ENCODE data around the gene TEF. TPM values are rescaled to one million over a fixed set of nuclear protein-coding genes. Genes with fewer than 3 reads are reported as not detected.

TEF gene
- polyA plus RNA-seq, 1 donor (not counting 4 experiments of a cell fraction or from before 2014, with no cell fraction given), result 12.4 TPM

GRCh38 chr22:41447435-41448188, 65.9 kb downstream of the TEF start:
- no peaks in the 10 kb centered on the region for H3K27me3 ChIP-seq (ENCODE audit: control insufficient read depth, extremely low read depth, insufficient read depth, low read length)
- DNase-seq (ENCODE audit: low read depth, low spot score), result no peak
- H3K4me1 ChIP-seq (ENCODE audit: control insufficient read depth, extremely low read depth, insufficient read depth, low read length), result peaks cover 15% of the 10 kb centered on the region
- peak overlapping the region; percentile 95 for H3K27ac ChIP-seq (ENCODE audit: control insufficient read depth, insufficient read depth, low read length)
- H3K4me2 ChIP-seq (ENCODE audit: control insufficient read depth, extremely low read depth, insufficient read depth, low read depth, low read length), result peak overlapping the region; percentile 83
- no peaks in the 10 kb centered on the region for H3K9me3 ChIP-seq (ENCODE audit: control insufficient read depth, low read depth, low read length)
- H3K79me2 ChIP-seq (ENCODE audit: control insufficient read depth, insufficient read depth, low read length), result peaks cover 40% of the 10 kb centered on the region
- H4K20me1 ChIP-seq (ENCODE audit: control insufficient read depth, extremely low read depth, insufficient read depth, low read length), result peaks cover 2% of the 10 kb centered on the region
- no peak for FAIRE-seq
- dilution Hi-C loops (cut with MboI; ENCODE audit: extremely low pct_ligation_motif_present, low sequenced_read_pairs), result no loop called here
- peak overlapping the region; percentile 60 for H2AFZ ChIP-seq (ENCODE audit: control insufficient read depth, low read length)
- peak overlapping the region; percentile 96 for H3K9ac ChIP-seq (ENCODE audit: control insufficient read depth, extremely low read depth, insufficient read depth, low read length)
- H3K4me3 ChIP-seq (ENCODE audit: control insufficient read depth in 2 of 3, extremely low read depth in 1 of 3, insufficient read depth in 2 of 3, low read depth in 1 of 3, low read length in 3 of 3), result peak overlapping the region; percentile 71 to 100 (median 97)
- no peak for TF ChIP-seq CTCF (optimal IDR thresholded peaks at IDR 0.05 in 1 of 3, IDR thresholded peaks at IDR 0.05 in 1 of 3, conservative IDR thresholded peaks at IDR 0.05 in 1 of 3; ENCODE audit: extremely low read depth in 1 of 3, insufficient read depth in 2 of 3, low read length in 3 of 3)
- no peak for TF ChIP-seq EZH2 (IDR thresholded peaks at IDR 0.05; ENCODE audit: low read length)
- H3K9me1 ChIP-seq (ENCODE audit: control insufficient read depth, extremely low read depth, insufficient read depth, low read length), result no peaks in the 10 kb centered on the region
- H3K36me3 ChIP-seq (ENCODE audit: control insufficient read depth in 2 of 2, extremely low read depth in 1 of 2, insufficient read depth in 2 of 2, low read length in 2 of 2), result peaks cover 4 to 10% of the 10 kb centered on the region in 2 experiments

GRCh38 chr22:41448189-41448808, 66.6 kb downstream of the TEF start:
- Histone ChIP-seq H3K4me2 (ENCODE audit: control insufficient read depth, extremely low read depth, insufficient read depth, low read depth, low read length) (peak overlapping the region; percentile 83), H3K9me1 (ENCODE audit: control insufficient read depth, extremely low read depth, insufficient read depth, low read length) (no peaks in the 10 kb centered on the region), H3K36me3 (ENCODE audit: control insufficient read depth in 2 of 2, extremely low read depth in 1 of 2, insufficient read depth in 2 of 2, low read length in 2 of 2) (peaks cover 1 to 5% of the 10 kb centered on the region in 2 experiments), H2AFZ (ENCODE audit: control insufficient read depth, low read length) (peak overlapping the region; percentile 64), H3K27ac (ENCODE audit: control insufficient read depth, insufficient read depth, low read length) (peak overlapping the region; percentile 95), H3K4me3 (ENCODE audit: control insufficient read depth in 2 of 3, extremely low read depth in 1 of 3, insufficient read depth in 2 of 3, low read depth in 1 of 3, low read length in 3 of 3) (peak overlapping the region; percentile 71 to 100 (median 97)), H4K20me1 (ENCODE audit: control insufficient read depth, extremely low read depth, insufficient read depth, low read length) (peaks cover 2% of the 10 kb centered on the region), H3K27me3 (ENCODE audit: control insufficient read depth, extremely low read depth, insufficient read depth, low read length) (no peaks in the 10 kb centered on the region), H3K79me2 (ENCODE audit: control insufficient read depth, insufficient read depth, low read length) (peaks cover 33% of the 10 kb centered on the region), H3K4me1 (ENCODE audit: control insufficient read depth, extremely low read depth, insufficient read depth, low read length) (peaks cover 15% of the 10 kb centered on the region), H3K9ac (ENCODE audit: control insufficient read depth, extremely low read depth, insufficient read depth, low read length) (peak overlapping the region; percentile 96), H3K9me3 (ENCODE audit: control insufficient read depth, low read depth, low read length) (no peaks in the 10 kb centered on the region)
- peak; percentile 90 for DNase-seq (ENCODE audit: low read depth, low spot score)
- FAIRE-seq, result peak; percentile 98
- TF ChIP-seq CTCF (optimal IDR thresholded peaks at IDR 0.05 in 1 of 3, IDR thresholded peaks at IDR 0.05 in 1 of 3, conservative IDR thresholded peaks at IDR 0.05 in 1 of 3; ENCODE audit: extremely low read depth in 1 of 3, insufficient read depth in 2 of 3, low read length in 3 of 3) (no peak), EZH2 (IDR thresholded peaks at IDR 0.05; ENCODE audit: low read length) (no peak)
- dilution Hi-C loops (cut with MboI; ENCODE audit: extremely low pct_ligation_motif_present, low sequenced_read_pairs), result no loop called here

Small RNA genes lying within 50 kb of the gene (small RNA-seq; reads per million reads assigned to genes)
- 0 reads per million in 3 experiments for gene RNU6-495P (ENCODE audit: insufficient read length in 3 of 3, low read depth in 3 of 3, low replicate concordance in 1 of 3)

Other genes with a start within 250 kb of the TEF start
- gene L3MBTL2, start 176.6 kb upstream of the TEF start, polyA plus RNA-seq, result 16.7 to 24.8 TPM (median 18.1 TPM) in 3 replicates
- 0.16 to 0.26 TPM (median 0.26 TPM) in 3 replicates for gene CHADL, start 141.0 kb upstream of the TEF start, polyA plus RNA-seq
- gene RANGAP1, start 95.8 kb upstream of the TEF start, polyA plus RNA-seq, result 85.9 to 119 TPM (median 108 TPM) in 3 replicates
- gene ZC3H7B, start 80.4 kb upstream of the TEF start, polyA plus RNA-seq, result 24.2 to 31.9 TPM (median 25.5 TPM) in 3 replicates
- gene TOB2, start 64.9 kb downstream of the TEF start, polyA plus RNA-seq, result 14.5 to 19.2 TPM (median 14.6 TPM) in 3 replicates
- gene PHF5A, start 86.8 kb downstream of the TEF start, polyA plus RNA-seq, result 51.9 to 77.7 TPM (median 73.0 TPM) in 3 replicates
- 20.7 to 57.9 TPM (median 37.2 TPM) in 3 replicates for gene ACO2, start 87.2 kb downstream of the TEF start, polyA plus RNA-seq
- 41.4 to 63.0 TPM (median 44.7 TPM) in 3 replicates for gene POLR3H, start 162.5 kb downstream of the TEF start, polyA plus RNA-seq
- gene CSDC2, start 179.1 kb downstream of the TEF start, polyA plus RNA-seq, result not detected in 3 replicates
- 39.6 to 52.2 TPM (median 47.1 TPM) in 3 replicates for gene PMM1, start 207.9 kb downstream of the TEF start, polyA plus RNA-seq
- 32.8 to 43.1 TPM (median 39.6 TPM) in 3 replicates for gene DESI1, start 239.1 kb downstream of the TEF start, polyA plus RNA-seq
- 162 to 247 TPM (median 244 TPM) in 3 replicates for gene XRCC6, start 239.4 kb downstream of the TEF start, polyA plus RNA-seq